GM23338 (cell line): ENCODE results near the gene AQP12B. TPM values are rescaled to one million over a fixed set of nuclear protein-coding genes. Genes with fewer than 3 reads are reported as not detected.

Experiments
- ATAC-seq: fragments of 200-7000 bp; cut with Tn5 transposase; 3 replicates; pipeline ENCODE4 v1.9.1; 2020
- DNase-seq: peaks from one replicate; pipeline ENCODE4 v3.0.0-alpha.2; 2015; ENCODE audit warnings: low spot score
- H2AFZ ChIP-seq: fragments of 200-600 bp; sonication (generic); 2 replicates; pipeline ENCODE4 v1.8.0; 2016; ENCODE audit warnings: antibody characterized with exemption, mild to moderate bottlenecking, moderate library complexity
- H3F3A ChIP-seq: fragments of 200-600 bp; sonication (generic); replicated peaks from 2 replicates; pipeline ENCODE4 v1.8.0; 2017; ENCODE audit warnings: antibody characterized with exemption, mixed run types, low read depth
- H3K27ac ChIP-seq: fragments of 200-600 bp; sonication (generic); 2 replicates; pipeline ENCODE4 v1.6.1; 2016; ENCODE audit warnings: low read depth
- H3K27me3 ChIP-seq: fragments of 200-600 bp; sonication (generic); 2 replicates; pipeline ENCODE4 v1.8.0; 2016; ENCODE audit warnings: mild to moderate bottlenecking, mixed run types, moderate library complexity; ENCODE audit not compliant: insufficient read depth
- H3K36me3 ChIP-seq: fragments of 200-600 bp; sonication (generic); 2 replicates; pipeline ENCODE4 v1.8.0; 2016; ENCODE audit warnings: mild to moderate bottlenecking; ENCODE audit not compliant: insufficient read depth
- H3K4me1 ChIP-seq: fragments of 200-600 bp; sonication (generic); 2 replicates; pipeline ENCODE4 v1.8.0; 2016; ENCODE audit warnings: mild to moderate bottlenecking, moderate library complexity; ENCODE audit not compliant: insufficient read depth
- H3K4me2 ChIP-seq: fragments of 200-600 bp; sonication (generic); 2 replicates; pipeline ENCODE4 v1.7.1; 2017; ENCODE audit warnings: mixed run types
- H3K4me3 ChIP-seq: fragments of 200-600 bp; sonication (generic); 2 replicates; pipeline ENCODE4 v1.6.1; 2016; ENCODE audit warnings: mixed run types
- H3K79me2 ChIP-seq: fragments of 200-600 bp; sonication (generic); replicated peaks from 2 replicates; pipeline ENCODE4 v1.8.0; 2017; ENCODE audit warnings: mild to moderate bottlenecking; ENCODE audit not compliant: insufficient read depth
- H3K9me2 ChIP-seq: fragments of 200-600 bp; sonication (generic); 2 replicates; pipeline ENCODE4 v1.8.0; 2017; ENCODE audit not compliant: insufficient read depth
- H4K20me1 ChIP-seq: fragments of 200-600 bp; sonication (generic); replicated peaks from 2 replicates; pipeline ENCODE4 v1.8.0; 2017; ENCODE audit warnings: mild to moderate bottlenecking; ENCODE audit not compliant: insufficient read depth
- H3K27ac Mint-ChIP-seq: 2 replicates; pipeline ENCODE4 v1.8.0; 2020; ENCODE audit warnings: inconsistent platforms, mild to moderate bottlenecking, moderate library complexity, mixed read lengths
- H3K27me3 Mint-ChIP-seq: 3 replicates; pipeline ENCODE4 v1.8.0; 2022; ENCODE audit warnings: low read depth, mild to moderate bottlenecking, moderate library complexity, mixed read lengths, inconsistent platforms; ENCODE audit not compliant: insufficient read depth, poor library complexity
- H3K36me3 Mint-ChIP-seq: 3 replicates; pipeline ENCODE4 v1.8.0; 2021; ENCODE audit warnings: low read depth, mild to moderate bottlenecking, inconsistent platforms, moderate library complexity, mixed read lengths
- H3K4me1 Mint-ChIP-seq: 3 replicates; pipeline ENCODE4 v1.8.0; 2020; ENCODE audit warnings: mild to moderate bottlenecking, inconsistent platforms, mixed read lengths
- H3K4me3 Mint-ChIP-seq: 3 replicates; pipeline ENCODE4 v1.8.0; 2021; ENCODE audit warnings: moderate library complexity, mild to moderate bottlenecking, inconsistent platforms, mixed read lengths
- H3K9me3 Mint-ChIP-seq: 3 replicates; pipeline ENCODE4 v1.8.0; 2020; ENCODE audit warnings: moderate library complexity, mild to moderate bottlenecking, inconsistent platforms, mixed read lengths
- CREB1 ChIP-seq: fragments of 250-450 bp; sonication (Bioruptor Pico); IDR thresholded peaks from 2 replicates; pipeline ENCODE4 v1.5.0; 2020; ENCODE audit warnings: low read depth, mild to moderate bottlenecking, moderate library complexity
- ETS1 ChIP-seq: IDR thresholded peaks from 2 replicates; pipeline ENCODE4 v1.6.1; 2016; ENCODE audit warnings: antibody characterized with exemption
- EZH2 ChIP-seq: fragments of 200-600 bp; sonication (generic); IDR thresholded peaks from one replicate; pipeline ENCODE4 v1.8.0; 2017; ENCODE audit warnings: antibody characterized with exemption, mild to moderate bottlenecking, low read depth; ENCODE audit not compliant: unreplicated experiment
- EZH2phosphoT487 ChIP-seq: fragments of 200-600 bp; sonication (generic); IDR thresholded peaks from one replicate; pipeline ENCODE4 v1.8.1; 2018; ENCODE audit warnings: antibody characterized with exemption; ENCODE audit not compliant: unreplicated experiment
- JUNB ChIP-seq: IDR thresholded peaks from one replicate; pipeline ENCODE4 v1.6.1; 2016; ENCODE audit warnings: antibody characterized with exemption; ENCODE audit not compliant: unreplicated experiment
- NANOG ChIP-seq: IDR thresholded peaks from 2 replicates; pipeline ENCODE4 v1.6.1; 2016; ENCODE audit warnings: antibody characterized with exemption, borderline replicate concordance
- POLR2AphosphoS5 ChIP-seq: IDR thresholded peaks from 2 replicates; pipeline ENCODE4 v1.6.1; 2016; ENCODE audit warnings: antibody characterized with exemption, low read depth
- REST ChIP-seq: IDR thresholded peaks from one replicate; pipeline ENCODE4 v1.6.1; 2018; ENCODE audit warnings: antibody characterized with exemption; ENCODE audit not compliant: unreplicated experiment
- STAT1 ChIP-seq: IDR thresholded peaks from one replicate; pipeline ENCODE4 v1.6.1; 2016; ENCODE audit warnings: antibody characterized with exemption; ENCODE audit not compliant: unreplicated experiment
- ZNF114 ChIP-seq: fragments of 250-450 bp; sonication (Bioruptor Pico); IDR thresholded peaks from 2 replicates; pipeline ENCODE4 v1.5.0; 2020; ENCODE audit warnings: mild to moderate bottlenecking, moderate library complexity
- ZNF331 ChIP-seq: fragments of 250-450 bp; sonication (Bioruptor Pico); IDR thresholded peaks from 2 replicates; pipeline ENCODE4 v1.5.0; 2020; ENCODE audit warnings: low read depth, mild to moderate bottlenecking, moderate library complexity
- polyA plus RNA-seq: library from polyadenylated mRNA; unstranded; fragments of >200 nt; fragmentation: Nextera tagmentation; extraction: Ambion mirVana; gene quantifications from 2 replicates; pipeline ENCODE4 v1.2.1, GENCODE V29; 2016
- total RNA-seq: library from RNA; depleted of rRNA; stranded (reverse); fragments of >200 nt; shearing (Covaris generic); gene quantifications from 2 replicates; pipeline ENCODE4 v1.2.3, GENCODE V29; 2014
- TF ChIP-seq, protein P1 (sequence below): fragments of 250-450 bp; sonication (Bioruptor Pico); IDR thresholded peaks from 2 replicates; pipeline ENCODE4 v1.5.0; 2020; ENCODE audit warnings: mild to moderate bottlenecking, moderate library complexity
- TF ChIP-seq, protein P2 (sequence below), 2 experiments: fragments of 200-600 bp in 1 of 2; sonication (generic) in 1 of 2; conservative IDR thresholded peaks; 2 replicates each; pipeline versions ENCODE4 v1.5.1 to v1.6.1; 2016 to 2017; ENCODE audit warnings: antibody characterized with exemption in 2 of 2, low read depth in 2 of 2, mild to moderate bottlenecking in 2 of 2, moderate library complexity in 1 of 2

AQP12B gene
- total and polyA plus RNA-seq, 2 experiments from 2014 or later = not detected

DNA sequence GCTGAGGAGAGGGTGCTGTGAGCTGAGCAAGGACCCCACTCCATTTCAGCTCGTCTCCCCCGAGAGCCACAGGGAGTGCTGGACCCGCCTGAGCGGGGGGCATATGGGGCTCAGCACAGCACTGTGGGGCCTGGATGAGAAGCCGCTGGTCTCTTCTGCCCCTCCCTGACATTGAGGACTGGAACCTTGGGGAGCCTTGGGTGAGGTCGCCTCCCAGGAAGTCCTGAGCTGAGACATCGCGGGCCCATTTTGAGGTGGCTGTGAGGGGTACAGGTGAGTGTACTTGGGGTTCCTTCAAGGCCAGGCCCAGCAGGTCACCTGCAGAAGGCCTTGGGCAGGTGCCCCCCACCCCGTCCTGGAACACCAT lies 5.9 kb upstream of the AQP12B start:
- peaks cover 2% of the 10 kb centered on the region; the same call in 1 of the 3 replicates for H3K4me1 Mint-ChIP-seq
- H2AFZ ChIP-seq = no peak overlapping the region
- no peaks in the 10 kb centered on the region for H4K20me1 ChIP-seq
- no peaks in the 10 kb centered on the region for H3F3A ChIP-seq
- no peaks in the 10 kb centered on the region for H3K9me3 Mint-ChIP-seq
- peaks cover 4% of the 10 kb centered on the region for H3K27me3 Mint-ChIP-seq
- H3K36me3 ChIP-seq = no peaks in the 10 kb centered on the region
- ATAC-seq = no peak
- DNase-seq = no peak
- H3K79me2 ChIP-seq = no peaks in the 10 kb centered on the region
- no peak overlapping the region for H3K4me3 Mint-ChIP-seq
- no peak overlapping the region for H3K4me3 ChIP-seq
- H3K36me3 Mint-ChIP-seq = no peaks in the 10 kb centered on the region
- H3K9me2 ChIP-seq = no peaks in the 10 kb centered on the region
- H3K4me1 ChIP-seq = no peaks in the 10 kb centered on the region
- H3K27ac Mint-ChIP-seq = no peak overlapping the region
- no peaks in the 10 kb centered on the region for H3K27me3 ChIP-seq
- no peak for TF ChIP-seq POLR2AphosphoS5
- TF ChIP-seq ZNF114 = no peak
- TF ChIP-seq EZH2 = no peak
- TF ChIP-seq EZH2phosphoT487 = no peak
- no peak for TF ChIP-seq ETS1
- TF ChIP-seq STAT1 = no peak
- TF ChIP-seq ZNF331 (CRISPR knock-in tag) = no peak
- TF ChIP-seq, protein P1, sequence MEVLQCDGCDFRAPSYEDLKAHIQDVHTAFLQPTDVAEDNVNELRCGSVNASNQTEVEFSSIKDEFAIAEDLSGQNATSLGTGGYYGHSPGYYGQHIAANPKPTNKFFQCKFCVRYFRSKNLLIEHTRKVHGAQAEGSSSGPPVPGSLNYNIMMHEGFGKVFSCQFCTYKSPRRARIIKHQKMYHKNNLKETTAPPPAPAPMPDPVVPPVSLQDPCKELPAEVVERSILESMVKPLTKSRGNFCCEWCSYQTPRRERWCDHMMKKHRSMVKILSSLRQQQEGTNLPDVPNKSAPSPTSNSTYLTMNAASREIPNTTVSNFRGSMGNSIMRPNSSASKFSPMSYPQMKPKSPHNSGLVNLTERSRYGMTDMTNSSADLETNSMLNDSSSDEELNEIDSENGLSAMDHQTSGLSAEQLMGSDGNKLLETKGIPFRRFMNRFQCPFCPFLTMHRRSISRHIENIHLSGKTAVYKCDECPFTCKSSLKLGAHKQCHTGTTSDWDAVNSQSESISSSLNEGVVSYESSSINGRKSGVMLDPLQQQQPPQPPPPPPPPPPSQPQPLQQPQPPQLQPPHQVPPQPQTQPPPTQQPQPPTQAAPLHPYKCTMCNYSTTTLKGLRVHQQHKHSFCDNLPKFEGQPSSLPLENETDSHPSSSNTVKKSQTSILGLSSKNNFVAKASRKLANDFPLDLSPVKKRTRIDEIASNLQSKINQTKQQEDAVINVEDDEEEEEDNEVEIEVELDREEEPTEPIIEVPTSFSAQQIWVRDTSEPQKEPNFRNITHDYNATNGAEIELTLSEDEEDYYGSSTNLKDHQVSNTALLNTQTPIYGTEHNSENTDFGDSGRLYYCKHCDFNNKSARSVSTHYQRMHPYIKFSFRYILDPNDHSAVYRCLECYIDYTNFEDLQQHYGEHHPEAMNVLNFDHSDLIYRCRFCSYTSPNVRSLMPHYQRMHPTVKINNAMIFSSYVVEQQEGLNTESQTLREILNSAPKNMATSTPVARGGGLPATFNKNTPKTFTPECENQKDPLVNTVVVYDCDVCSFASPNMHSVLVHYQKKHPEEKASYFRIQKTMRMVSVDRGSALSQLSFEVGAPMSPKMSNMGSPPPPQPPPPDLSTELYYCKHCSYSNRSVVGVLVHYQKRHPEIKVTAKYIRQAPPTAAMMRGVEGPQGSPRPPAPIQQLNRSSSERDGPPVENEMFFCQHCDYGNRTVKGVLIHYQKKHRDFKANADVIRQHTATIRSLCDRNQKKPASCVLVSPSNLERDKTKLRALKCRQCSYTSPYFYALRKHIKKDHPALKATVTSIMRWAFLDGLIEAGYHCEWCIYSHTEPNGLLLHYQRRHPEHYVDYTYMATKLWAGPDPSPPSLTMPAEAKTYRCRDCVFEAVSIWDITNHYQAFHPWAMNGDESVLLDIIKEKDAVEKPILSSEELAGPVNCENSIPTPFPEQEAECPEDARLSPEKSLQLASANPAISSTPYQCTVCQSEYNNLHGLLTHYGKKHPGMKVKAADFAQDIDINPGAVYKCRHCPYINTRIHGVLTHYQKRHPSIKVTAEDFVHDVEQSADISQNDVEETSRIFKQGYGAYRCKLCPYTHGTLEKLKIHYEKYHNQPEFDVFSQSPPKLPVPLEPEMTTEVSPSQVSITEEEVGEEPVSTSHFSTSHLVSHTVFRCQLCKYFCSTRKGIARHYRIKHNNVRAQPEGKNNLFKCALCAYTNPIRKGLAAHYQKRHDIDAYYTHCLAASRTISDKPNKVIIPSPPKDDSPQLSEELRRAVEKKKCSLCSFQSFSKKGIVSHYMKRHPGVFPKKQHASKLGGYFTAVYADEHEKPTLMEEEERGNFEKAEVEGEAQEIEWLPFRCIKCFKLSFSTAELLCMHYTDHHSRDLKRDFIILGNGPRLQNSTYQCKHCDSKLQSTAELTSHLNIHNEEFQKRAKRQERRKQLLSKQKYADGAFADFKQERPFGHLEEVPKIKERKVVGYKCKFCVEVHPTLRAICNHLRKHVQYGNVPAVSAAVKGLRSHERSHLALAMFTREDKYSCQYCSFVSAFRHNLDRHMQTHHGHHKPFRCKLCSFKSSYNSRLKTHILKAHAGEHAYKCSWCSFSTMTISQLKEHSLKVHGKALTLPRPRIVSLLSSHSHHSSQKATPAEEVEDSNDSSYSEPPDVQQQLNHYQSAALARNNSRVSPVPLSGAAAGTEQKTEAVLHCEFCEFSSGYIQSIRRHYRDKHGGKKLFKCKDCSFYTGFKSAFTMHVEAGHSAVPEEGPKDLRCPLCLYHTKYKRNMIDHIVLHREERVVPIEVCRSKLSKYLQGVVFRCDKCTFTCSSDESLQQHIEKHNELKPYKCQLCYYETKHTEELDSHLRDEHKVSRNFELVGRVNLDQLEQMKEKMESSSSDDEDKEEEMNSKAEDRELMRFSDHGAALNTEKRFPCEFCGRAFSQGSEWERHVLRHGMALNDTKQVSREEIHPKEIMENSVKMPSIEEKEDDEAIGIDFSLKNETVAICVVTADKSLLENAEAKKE (CRISPR knock-in tag) = no peak
- no peak for TF ChIP-seq JUNB
- TF ChIP-seq CREB1 (CRISPR knock-in tag) = no peak
- TF ChIP-seq, protein P2, sequence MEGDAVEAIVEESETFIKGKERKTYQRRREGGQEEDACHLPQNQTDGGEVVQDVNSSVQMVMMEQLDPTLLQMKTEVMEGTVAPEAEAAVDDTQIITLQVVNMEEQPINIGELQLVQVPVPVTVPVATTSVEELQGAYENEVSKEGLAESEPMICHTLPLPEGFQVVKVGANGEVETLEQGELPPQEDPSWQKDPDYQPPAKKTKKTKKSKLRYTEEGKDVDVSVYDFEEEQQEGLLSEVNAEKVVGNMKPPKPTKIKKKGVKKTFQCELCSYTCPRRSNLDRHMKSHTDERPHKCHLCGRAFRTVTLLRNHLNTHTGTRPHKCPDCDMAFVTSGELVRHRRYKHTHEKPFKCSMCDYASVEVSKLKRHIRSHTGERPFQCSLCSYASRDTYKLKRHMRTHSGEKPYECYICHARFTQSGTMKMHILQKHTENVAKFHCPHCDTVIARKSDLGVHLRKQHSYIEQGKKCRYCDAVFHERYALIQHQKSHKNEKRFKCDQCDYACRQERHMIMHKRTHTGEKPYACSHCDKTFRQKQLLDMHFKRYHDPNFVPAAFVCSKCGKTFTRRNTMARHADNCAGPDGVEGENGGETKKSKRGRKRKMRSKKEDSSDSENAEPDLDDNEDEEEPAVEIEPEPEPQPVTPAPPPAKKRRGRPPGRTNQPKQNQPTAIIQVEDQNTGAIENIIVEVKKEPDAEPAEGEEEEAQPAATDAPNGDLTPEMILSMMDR (conservative IDR thresholded peaks at IDR 0.05; ENCODE audit: low read depth in 2 of 2) = no peak
- no peak for TF ChIP-seq NANOG
- TF ChIP-seq REST = no peak
- H3K27ac ChIP-seq = no peak overlapping the region
- H3K4me2 ChIP-seq = no peak overlapping the region
